Right cardiac atrium (tissue), 5 donors: ENCODE results near the gene CGN. TPM values are rescaled to one million over a fixed set of nuclear protein-coding genes. Genes with fewer than 3 reads are reported as not detected.

Experiments
- ATAC-seq, 2 donors: fragments of 200-7000 bp; cut with Tn5 transposase; one replicate each; pipeline versions ENCODE4 v1.8.0 to v1.9.1; 2020; ENCODE audit warnings: moderate library complexity in 2 of 2, mild to moderate bottlenecking in 1 of 2
- DNase-seq, 3 donors: peaks; one replicate each; pipeline ENCODE4 v3.0.0-alpha.2; 2020
- H3K27ac ChIP-seq: one replicate; pipeline ENCODE4 v1.5.1; 2013; ENCODE audit warnings: mild to moderate bottlenecking, low read length, control low read depth, moderate library complexity
- H3K27me3 ChIP-seq: one replicate; pipeline ENCODE4 v1.6.1; 2013; ENCODE audit not compliant: control insufficient read depth, insufficient read depth
- H3K4me1 ChIP-seq: one replicate; pipeline ENCODE4 v1.6.1; 2013; ENCODE audit warnings: low read length; ENCODE audit not compliant: control insufficient read depth, insufficient read depth
- H3K4me3 ChIP-seq: one replicate; pipeline ENCODE4 v1.5.1; 2013; ENCODE audit warnings: low read length, control low read depth
- H3K9me3 ChIP-seq: one replicate; pipeline ENCODE4 v1.6.1; 2013; ENCODE audit warnings: low read length; ENCODE audit not compliant: control insufficient read depth
- WGBS: extraction: QIAGEN DNeasy Blood & Tissue Kit; methylation state at CpG from one replicate; pipeline ENCODE4 v1.1.7; 2013; 5-methylcytosine and 5-hydroxymethylcytosine counted together
- intact Hi-C, 4 donors: fragments of 100-400 bp; cut with DNase I; formaldehyde crosslinking; loops; one replicate each; pipeline versions ENCODE4 v1.11.0 to v1.14.0; 2022 to 2023
- polyA plus RNA-seq: library from polyadenylated mRNA; stranded (reverse); fragments of 200-250 nt; gene quantifications from one replicate; pipeline ENCODE4 v1.2.3, GENCODE V29; 2013
- total RNA-seq, 4 donors: library from RNA; stranded (reverse); fragmentation: NEBNext Ultra II Directional; extraction: Animal tissue kit (Norgen Biotek cat#: 25700); gene quantifications; one replicate each; pipeline ENCODE4 v1.2.1, GENCODE V29; 2021
- donor health status: healthy with polysubstance abuse.
- donor health status: DM: no; HTN: yes; CAD: no.
- donor health status: DM: no; HTN: no; CAD: no.
- donor health status: DM: no; HTN: yes; CAD: no; lungs with severe emphysema.
- donor health status: DM: yes; HTN: yes; CAD: no.

Gene CGN
- total and polyA plus RNA-seq, 5 donors: 0.18 to 0.77 (median 0.47) TPM

DNA sequence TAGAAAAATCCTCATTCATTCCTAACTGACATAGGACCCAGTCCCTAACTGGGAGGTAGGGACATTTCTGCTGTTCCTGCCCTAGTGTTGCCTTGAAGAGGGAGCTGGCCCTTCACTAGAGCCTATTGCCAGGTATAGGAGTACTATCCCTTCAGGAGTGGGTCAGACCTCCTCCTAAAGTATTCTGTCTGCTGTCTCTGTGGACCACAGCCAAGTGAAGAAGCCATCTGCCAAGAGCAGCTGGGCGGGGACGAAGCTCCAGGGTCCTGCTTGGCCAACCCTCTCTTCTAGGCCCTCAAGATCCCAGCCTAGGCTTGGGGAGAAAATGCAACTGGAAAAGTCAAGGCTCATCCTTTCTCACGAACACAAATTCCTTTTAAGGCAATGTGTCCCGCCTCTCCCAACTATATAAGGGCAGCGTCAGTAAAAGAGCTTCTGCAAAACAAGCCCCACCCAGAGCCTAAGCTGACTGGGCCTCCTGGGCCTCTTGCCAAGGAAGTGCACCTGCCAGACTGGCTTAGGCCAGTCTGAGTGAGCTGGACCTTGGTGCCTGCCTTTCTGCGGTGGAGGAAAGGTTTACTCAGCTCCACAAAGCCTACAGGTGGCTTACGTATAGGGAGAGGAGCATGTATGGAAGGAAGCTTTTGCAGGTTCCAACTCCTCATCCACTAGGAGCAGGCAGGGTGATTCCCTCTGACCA, 28.3 kb downstream of the CGN start:
- WGBS: 26% methylated on average over 7 of the region's 7 CpGs
- peaks cover 6% of the 10 kb centered on the region for H3K4me1 ChIP-seq
- H3K9me3 ChIP-seq: no peaks in the 10 kb centered on the region
- DNase-seq (peak; percentile 72 to 85 (median 84)), ATAC-seq (peak; percentile 71 to 77)
- H3K27me3 ChIP-seq: no peaks in the 10 kb centered on the region
- H3K4me3 ChIP-seq: peak overlapping the region; percentile 67
- peak overlapping the region; percentile 16 for H3K27ac ChIP-seq
- intact Hi-C loops: loop anchor here in 1 of 4 donors (5.0 kb wide), 1 partner anchor 193 kb away; no protein-coding TSS in a partner anchor

DNA sequence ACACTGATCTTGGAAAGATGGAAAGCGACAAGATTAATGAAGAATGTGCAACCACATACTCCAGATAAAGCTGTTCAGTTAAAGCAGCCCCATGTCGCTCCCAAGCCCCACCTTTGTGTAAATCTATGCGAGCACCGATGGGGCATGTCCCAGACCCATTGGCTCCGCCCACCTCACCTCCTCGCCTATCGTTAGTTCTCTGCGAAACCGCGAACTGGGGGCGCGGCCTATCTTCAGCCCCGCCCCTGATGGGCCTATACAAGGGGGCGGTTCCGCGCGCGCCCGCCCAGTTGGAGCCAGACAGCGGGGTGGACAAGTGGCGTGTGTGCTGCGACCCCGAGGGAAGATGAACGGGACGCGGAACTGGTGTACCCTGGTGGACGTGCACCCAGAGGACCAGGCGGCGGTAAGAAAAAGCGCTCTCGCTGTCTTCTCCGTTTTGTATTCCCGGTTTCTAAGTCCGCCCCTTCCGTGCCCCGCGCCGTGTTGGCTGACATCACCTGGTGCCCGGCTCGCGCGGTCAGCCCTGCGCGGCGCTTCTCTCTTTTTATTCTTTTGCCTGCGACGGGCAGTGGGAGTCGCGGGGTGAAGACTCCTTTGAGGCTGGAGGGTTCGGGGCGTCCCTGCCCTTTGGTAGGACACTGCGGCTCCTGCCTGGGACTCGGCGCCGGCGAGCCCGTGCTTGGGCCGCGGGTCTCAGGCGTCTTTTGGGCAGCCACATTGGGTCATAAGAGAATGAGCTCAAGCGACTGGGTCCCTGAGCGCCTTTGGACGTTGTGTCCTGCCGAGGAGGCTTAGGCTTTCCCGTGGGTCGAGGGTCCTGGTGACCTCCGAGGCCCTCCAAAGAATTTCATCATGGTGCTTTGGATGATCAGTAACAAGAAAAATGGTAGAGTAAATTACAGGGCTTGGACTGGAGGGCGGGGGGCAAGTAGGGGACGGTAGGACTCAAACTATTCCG, 29.1 kb downstream of the CGN start, which contains the start of gene TUFT1:
TUFT1 (plus strand) TSS at position 289 of the 961 bp plus-strand sequence; CDS start at position 347, 58 bp downstream.
- Histone ChIP-seq H3K27ac (peak within 1 kb of the TSS; percentile 16), H3K27me3 (no peaks in the 10 kb centered on the region)
- WGBS: 2% methylated on average over 70 of the region's 70 CpGs

DNA sequence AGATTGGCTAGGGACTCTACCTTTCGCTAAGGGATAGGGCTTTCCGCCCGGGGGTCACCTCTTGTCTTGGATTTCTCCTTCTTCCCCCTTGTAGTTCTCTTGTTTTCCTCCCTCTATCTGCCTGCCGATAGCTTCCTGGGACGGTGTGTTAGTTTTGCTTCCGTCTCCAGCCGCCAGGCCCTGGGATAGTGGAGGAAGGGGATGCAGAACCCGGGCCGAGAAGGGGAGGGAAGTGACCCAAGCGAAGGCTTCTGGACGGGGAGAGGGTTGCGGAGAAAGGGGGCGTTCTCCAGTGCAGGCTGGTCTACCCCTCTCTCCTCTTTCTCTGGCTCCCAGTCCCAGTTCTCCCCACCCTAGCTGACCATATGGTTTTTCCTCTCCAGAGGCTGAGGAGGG, 29.8 kb downstream of the CGN start:
- intact Hi-C loops: no loop called here

More for the DNA sequence above, 29.1 kb downstream of the CGN start, which contains the start of gene TUFT1:
- intact Hi-C loops: no loop called here
- peak within 1 kb of the TSS; percentile 67 for H3K4me3 ChIP-seq
- peaks cover 6% of the 10 kb centered on the region for H3K4me1 ChIP-seq
- H3K9me3 ChIP-seq: no peaks in the 10 kb centered on the region
- ATAC-seq (peak; percentile 97 to 98), DNase-seq (peak; percentile 94 to 98 (median 96))

DNA sequence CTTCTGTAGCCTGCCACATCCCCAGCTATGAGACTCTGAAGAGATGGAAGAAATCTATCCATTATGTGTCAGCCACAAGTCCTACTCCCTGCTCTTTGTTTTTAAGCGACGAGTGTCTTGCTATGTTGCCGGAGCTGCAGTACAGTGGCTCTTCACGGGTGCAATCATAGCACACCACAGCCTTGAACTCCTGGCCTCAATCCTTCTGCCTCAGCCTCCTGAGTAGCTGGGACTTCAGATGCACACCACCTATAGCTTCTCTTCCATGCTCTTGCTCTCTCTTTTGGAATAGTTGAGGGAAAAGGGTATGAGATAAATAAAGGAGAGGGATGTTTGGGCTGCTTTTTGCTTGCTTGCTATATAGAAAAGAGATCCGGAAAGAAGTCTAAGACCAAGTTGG, 30.6 kb downstream of the CGN start:
- no peak for DNase-seq
- Histone ChIP-seq H3K4me3 (no peak overlapping the region), H3K27me3 (no peaks in the 10 kb centered on the region), H3K27ac (no peak overlapping the region), H3K9me3 (no peaks in the 10 kb centered on the region), H3K4me1 (peaks cover 6% of the 10 kb centered on the region)
- 92% methylated on average over 5 of the region's 5 CpGs for WGBS
- ATAC-seq: no peak
- intact Hi-C loops: no loop called here

More for the DNA sequence above, 29.8 kb downstream of the CGN start:
- WGBS: 15% methylated on average over 13 of the region's 13 CpGs
- Histone ChIP-seq H3K27ac (no peak overlapping the region), H3K4me1 (peaks cover 6% of the 10 kb centered on the region), H3K9me3 (no peaks in the 10 kb centered on the region), H3K4me3 (peak overlapping the region; percentile 67), H3K27me3 (no peaks in the 10 kb centered on the region)
- DNase-seq (peak in 1 of 3 donors; percentile 38), ATAC-seq (peak; percentile 1 to 10)

DNA sequence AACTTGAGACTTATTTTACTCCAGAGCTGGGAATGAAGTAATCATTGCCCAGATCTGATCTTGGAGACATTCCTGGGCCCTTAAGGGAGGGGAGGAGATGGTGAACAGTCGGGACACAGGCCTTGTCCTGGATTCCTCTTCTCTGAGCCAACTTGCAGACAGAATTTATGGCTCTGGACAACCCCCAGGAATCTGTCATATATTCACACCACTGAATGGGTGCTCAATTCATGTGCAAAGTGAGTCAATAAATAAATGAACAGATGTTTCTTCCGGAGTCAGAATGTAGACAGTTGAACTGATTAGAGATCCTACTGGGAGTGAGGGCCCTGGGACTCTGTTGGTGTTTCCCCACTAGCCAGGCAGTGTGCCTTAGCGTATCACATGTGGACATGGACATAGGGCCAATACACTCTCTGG, 31.5 kb downstream of the CGN start:
- H3K27ac ChIP-seq: no peak overlapping the region
- WGBS: 72% methylated on average over 3 of the region's 3 CpGs
- intact Hi-C loops: no loop called here
- ATAC-seq (no peak), DNase-seq (no peak)
- no peaks in the 10 kb centered on the region for H3K27me3 ChIP-seq
- no peaks in the 10 kb centered on the region for H3K9me3 ChIP-seq
- peaks cover 10% of the 10 kb centered on the region for H3K4me1 ChIP-seq
- no peak overlapping the region for H3K4me3 ChIP-seq

DNA sequence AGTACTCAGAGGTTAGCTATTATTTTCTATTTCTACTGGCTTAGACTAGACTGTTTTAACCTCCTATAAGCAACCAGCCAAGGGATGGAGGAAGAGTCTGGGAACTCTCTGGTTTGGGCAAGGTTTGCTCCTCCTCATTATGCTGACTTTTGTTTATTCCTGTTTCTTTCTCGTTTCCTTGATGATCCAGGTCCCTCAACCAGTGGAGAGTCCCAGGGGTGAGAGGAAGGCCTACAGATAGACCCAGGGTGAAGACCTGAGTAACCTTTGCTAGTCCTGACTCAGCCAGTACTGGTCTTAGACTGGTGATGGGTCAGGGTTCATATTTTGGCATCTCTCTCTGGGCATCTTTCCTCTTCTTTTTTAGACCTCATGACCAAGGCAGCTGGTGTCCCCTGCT, 34.4 kb downstream of the CGN start:
- 60% methylated on average over 1 of the region's 1 CpG for WGBS
- no peak overlapping the region for H3K4me3 ChIP-seq
- no peaks in the 10 kb centered on the region for H3K9me3 ChIP-seq
- DNase-seq: no peak
- no peak overlapping the region for H3K27ac ChIP-seq
- no peak for ATAC-seq
- no peaks in the 10 kb centered on the region for H3K27me3 ChIP-seq
- intact Hi-C loops: no loop called here
- H3K4me1 ChIP-seq: peaks cover 4% of the 10 kb centered on the region

DNA sequence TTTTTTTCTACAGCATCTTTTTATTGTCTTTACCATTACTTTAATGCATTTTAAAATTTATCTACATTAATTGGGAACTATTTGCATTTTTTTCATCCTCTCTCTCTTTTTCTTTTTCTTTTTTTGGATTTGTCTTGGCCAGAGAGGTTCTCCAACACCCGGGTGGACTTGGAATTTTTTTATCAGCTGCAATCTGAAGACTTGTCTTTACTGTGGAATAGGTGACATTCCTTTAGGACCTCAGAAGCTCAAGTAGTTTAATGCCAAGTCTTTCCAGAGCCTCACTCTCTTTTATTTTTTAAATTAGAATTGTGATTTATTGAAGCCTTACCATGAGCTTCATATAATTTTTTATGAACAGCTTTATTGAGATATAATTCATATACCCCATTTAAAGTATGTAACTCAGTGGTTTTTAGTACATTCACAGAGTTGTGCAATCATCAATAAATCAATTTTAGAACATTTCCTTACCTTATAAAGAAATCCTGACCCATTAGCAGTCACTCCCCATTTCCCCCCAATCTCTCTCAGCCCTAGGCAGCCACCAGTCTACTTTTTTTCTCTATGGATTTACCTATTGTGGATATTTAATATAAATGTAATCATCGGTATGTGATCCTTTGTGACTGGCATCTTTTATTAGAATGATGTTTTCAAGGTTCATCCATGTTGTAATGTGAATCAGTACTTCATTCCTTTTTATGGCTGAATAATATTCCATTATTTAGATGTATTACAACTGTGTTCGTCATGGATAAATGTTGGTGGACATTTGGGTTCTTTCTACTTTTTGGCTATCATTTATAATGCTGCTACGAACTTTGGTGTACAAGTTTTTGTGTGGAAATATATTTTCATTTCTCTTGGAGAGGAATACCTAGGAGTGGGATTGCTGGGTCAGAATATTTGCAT, 35.1 kb downstream of the CGN start:
- WGBS: 88% methylated on average over 4 of the region's 4 CpGs

DNA sequence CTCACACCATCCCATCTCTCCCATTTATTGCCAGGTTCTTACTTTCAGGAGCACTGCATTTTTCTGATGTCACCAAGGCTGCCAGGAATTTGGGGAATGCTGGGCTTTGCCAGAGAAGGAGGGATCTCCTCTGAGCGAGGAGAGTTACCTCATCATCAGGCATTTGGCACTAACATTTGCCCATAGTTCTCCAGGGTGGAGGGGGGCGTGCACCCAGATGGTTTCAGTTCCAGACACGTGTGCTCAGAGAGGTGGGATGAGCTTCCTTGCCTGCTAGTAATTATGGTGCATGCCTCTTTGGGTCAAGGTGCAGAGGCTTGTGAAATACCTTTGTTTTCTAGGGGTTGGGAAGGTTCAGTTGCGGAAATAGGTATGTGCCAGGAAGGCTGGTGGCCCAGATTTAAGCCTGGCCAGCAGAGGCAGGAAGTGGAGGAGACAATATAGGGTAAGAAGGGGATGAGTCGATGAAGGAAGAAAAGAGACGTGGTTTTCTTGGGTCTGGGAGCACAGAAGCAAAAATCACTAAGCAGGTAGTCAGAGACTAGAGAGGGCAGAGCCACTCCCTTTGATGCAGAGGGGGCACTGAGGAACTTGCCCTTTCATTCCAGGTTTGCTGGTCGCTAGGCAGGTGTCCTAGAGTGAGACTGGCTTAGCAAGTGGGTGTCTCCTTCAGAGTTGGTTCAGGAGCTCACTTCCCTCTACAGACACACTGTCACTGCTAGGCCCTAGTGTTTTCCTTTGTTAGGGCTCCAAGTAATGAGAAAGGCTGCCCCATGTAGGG, 36.1 kb downstream of the CGN start:
- 47% methylated on average over 7 of the region's 7 CpGs for WGBS
- H3K9me3 ChIP-seq: no peaks in the 10 kb centered on the region
- no peaks in the 10 kb centered on the region for H3K27me3 ChIP-seq
- peak; percentile 87 to 90 for ATAC-seq
- peak overlapping the region; percentile 19 for H3K27ac ChIP-seq
- intact Hi-C loops: no loop called here
- peaks cover 4% of the 10 kb centered on the region for H3K4me1 ChIP-seq
- H3K4me3 ChIP-seq: no peak overlapping the region
- DNase-seq: peak in 2 of 3 donors; percentile 47 to 68

More for the DNA sequence above, 35.1 kb downstream of the CGN start:
- no peaks in the 10 kb centered on the region for H3K27me3 ChIP-seq
- H3K27ac ChIP-seq: no peak overlapping the region
- H3K9me3 ChIP-seq: no peaks in the 10 kb centered on the region
- no peak overlapping the region for H3K4me3 ChIP-seq
- DNase-seq (no peak), ATAC-seq (no peak)
- intact Hi-C loops: no loop called here
- peaks cover 4% of the 10 kb centered on the region for H3K4me1 ChIP-seq

DNA sequence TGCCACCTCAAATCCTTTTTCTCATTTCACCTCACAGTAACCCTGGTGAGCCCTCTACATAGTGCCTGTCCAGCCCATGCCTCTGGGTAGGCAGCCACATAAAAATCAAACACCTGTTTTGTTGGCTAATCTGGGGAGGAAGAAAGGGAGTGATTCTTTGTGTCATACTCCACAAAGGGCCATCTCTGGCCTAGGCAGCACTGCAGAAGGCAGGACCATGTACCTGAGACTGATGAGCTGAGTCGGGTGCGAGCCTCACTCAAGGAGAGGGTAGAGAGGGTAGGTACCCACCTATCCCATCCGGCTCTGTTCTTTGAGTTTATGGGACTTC, 36.7 kb downstream of the CGN start:
- H3K27ac ChIP-seq: no peak overlapping the region
- no peaks in the 10 kb centered on the region for H3K9me3 ChIP-seq
- DNase-seq (no peak), ATAC-seq (peak in 1 of 2 donors; percentile 38)
- WGBS: 98% methylated on average over 3 of the region's 3 CpGs
- H3K4me1 ChIP-seq: peaks cover 4% of the 10 kb centered on the region
- no peak overlapping the region for H3K4me3 ChIP-seq
- H3K27me3 ChIP-seq: no peaks in the 10 kb centered on the region
- intact Hi-C loops: no loop called here

DNA sequence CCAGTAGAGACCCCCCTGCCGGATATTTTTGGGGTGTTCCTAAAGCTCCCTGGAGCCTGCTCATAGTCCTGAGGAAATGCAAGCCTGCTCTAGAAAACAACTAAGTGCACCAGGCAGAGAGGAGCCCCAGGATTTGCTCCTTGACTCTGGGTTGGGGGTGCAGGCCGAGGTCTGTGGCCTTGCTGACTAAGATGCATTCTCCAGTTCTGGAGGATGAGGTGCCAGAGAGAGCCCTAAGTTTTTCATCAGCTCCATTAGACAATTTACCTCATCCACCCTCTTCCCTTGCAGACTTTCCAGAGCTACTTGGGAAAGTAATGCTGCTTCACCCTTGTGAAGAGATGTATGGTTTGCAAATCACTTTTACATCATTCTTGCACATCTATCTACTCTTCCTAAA, 38.0 kb downstream of the CGN start:
- Histone ChIP-seq H3K9me3 (no peaks in the 10 kb centered on the region), H3K4me1 (peaks cover 4% of the 10 kb centered on the region), H3K4me3 (no peak overlapping the region), H3K27me3 (no peaks in the 10 kb centered on the region), H3K27ac (no peak overlapping the region)
- no peak for ATAC-seq
- DNase-seq: no peak
- intact Hi-C loops: no loop called here
- 87% methylated on average over 2 of the region's 2 CpGs for WGBS
